Measurements from ENCODE around the gene GALNT14.
A peak's percentile ranks its signal among the peaks of the same experiment; 100 is the strongest.

Gene GALNT14

DNA sequence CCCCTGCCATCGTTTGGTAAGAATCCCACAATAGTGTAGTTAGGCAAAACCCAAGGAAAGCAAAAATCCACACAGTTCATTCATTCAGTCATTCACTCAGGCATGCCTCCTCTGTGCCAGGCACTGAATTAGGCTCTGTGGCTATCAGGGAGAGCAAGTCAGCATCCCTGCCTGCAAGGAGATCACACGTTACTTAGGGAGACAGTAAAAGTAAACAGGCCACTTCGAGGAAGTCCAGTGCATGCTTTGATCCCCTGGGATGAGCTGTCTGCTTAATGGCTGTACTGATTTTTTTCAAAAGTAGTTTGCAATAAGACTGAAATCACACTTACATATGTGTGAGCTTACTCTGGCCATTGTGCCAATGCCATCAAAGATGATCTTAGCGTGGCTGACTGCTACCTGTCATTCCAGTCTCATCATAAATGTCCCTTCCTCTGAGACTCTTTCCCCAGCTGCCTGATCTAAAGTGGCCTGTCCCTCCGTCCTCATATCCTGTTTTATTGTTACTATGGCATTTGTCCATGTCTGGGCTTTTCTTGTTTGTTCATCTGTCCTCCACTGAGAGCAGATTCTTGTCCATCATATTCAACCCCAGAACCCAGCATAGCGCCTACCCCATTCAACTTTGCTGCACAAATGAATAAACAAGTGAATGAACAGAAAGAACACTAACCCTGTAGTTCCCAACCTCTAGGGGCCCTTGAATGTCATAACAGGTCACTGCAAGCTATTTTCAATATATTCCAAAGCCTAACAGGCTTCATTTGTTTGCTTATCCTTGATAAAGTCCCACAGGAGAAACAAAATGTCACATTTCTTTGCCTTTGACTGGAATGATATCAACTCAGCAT is 84.1 kb downstream of the GALNT14 start:
- DNase-seq: no peak

DNA sequence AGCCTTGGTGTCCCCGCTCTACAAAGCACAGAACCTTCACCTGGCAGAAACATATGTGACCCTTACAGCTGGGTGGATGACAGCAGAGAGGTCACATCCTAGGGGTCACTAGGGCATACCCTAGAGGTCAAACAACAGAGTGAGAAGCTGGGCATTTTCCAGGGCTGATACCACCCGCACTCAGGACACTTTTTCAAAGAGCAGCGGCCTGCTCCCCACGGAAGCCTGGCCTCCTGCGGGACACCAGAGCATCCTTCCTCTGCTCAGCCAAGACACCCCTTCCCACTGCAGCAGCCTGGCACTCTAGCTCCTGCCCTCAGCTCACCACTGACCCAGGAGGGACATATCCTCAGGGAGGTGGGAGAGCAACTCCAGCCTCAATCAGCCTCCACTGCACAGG is 86.0 kb downstream of the GALNT14 start:
- no peak for DNase-seq

DNA sequence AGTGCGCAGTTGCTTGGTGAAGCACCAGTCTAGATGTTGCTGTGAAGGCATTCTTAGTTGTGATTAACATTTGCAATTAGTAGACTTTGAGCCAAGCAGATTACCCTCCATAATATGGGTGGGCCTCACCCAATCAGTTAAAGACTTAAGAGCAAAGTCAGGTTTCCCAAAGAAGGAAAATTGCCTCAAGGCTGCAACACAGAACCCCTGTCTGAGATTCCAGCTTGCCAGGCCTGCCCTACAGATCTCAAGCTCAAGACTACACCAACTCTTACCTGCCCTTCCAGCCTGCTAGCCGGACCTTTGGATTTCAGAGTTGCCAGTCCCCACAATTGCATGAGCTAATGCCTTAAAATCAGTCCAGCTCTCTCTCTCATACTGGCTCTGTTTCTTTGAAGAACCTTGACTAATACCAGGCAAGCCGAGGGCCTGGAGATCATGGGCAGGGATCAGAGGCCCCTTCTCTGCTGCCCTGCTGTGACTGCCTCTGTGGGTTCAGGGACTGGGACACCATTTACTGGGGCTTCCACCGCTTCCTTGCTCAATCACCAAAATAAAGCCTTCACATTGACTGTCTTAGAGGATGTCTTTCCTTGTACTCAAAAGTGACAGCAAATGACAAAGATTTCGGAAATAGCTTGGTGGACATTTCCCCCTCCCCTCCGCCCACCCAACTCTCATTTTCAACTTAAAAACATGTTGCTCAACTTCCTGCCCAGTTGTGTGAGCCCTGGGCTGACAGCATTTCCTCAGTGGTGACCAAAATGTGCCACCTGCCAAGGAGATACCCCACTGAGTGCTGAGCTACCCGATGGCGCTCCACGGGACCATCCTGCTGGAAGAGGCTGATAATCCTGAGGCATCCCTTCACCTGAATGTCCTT is 86.7 kb downstream of the GALNT14 start:
- DNase-seq: no peak

DNA sequence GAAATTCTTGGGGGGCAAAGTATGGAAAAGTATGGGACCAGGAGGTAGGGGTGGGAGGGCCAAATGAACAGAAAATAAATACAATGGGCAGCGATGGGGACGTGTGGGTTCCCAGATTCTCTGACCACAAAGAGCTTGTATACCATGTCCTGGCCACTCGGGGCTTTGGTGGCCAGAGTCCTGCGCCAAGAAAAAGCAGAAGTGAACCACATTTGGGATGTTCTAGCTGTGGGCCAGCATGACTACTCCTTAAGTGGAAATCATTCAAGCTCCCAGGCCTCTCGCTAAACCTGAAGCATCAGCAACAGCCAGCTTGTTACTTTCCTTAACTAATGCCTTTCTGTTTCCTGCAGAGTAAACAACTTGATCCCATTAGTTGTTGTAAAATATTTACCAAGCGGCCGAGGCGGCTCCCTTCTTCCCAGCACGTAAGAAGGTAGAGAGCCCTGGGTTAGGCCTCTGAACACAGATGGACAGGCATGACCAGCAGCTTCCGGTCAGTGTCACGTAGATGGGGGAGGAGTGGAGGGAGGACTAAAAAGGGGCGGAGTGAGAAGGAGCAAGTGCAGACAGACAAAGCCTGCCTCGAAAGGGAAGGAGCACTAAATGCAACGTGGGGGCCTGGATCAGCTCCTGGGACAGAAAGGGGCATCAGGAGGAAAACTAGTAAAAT is 88.2 kb downstream of the GALNT14 start:
- no peak for DNase-seq

DNA sequence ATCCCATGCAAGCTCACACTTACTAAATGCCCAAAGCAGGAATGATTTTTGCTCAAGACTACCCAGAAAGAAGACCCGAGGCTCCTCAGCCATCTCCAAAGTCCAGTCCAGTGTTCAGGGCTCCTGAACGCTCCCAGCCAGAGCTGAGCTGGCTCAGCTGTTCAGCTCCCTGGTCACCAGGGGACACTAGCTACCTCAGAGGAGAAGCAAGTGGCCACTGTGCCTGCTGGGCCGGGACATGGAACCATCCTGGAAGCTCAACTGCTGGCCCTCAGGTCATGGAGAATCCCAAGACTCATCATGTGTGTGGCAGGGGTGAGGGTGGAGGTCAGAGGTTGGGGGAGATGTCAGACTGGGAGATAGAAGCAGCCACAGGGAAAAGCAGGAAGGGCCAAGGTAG is 89.0 kb downstream of the GALNT14 start:
- no peak for DNase-seq

DNA sequence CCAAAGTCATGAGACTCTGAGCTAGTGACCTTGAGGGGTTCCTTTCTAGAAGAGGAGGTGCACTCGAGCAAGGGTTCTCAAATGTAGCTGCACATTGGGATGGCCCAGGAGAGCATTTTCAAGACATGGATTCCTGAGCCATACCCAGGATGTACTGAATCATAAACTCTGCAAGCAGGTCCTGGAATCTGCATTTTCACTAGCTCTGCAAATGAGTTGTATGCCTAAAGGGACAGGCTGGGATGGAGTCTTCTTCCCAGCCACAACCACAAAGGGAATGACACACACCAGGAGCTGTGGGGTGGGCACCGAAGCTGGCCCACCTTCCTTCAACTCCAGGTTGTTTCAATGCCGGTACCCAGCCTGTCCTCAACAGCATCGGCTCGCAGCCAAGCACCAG is 90.6 kb downstream of the GALNT14 start:
- no peak for DNase-seq

DNA sequence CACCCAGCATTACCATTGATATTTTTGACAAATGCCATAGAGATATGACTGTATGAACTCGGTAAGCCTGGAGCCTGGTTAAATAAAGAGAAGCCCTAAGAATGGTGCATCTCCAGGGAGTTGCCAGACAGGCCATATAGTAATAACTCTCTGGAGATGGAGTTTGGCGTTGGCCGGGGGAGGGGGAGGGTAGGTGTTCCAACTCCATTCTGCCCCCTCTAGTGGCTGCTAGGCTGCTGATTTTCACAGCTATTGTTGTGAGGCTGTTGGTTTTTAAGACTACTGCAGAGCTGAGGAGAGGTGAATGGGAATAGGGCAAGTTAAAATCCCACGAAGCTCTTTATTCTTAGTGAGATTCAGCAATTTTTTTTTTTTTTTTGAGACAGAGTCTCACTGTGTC is 99.9 kb downstream of the GALNT14 start:
- peak; percentile 1 to 4 for DNase-seq

DNA sequence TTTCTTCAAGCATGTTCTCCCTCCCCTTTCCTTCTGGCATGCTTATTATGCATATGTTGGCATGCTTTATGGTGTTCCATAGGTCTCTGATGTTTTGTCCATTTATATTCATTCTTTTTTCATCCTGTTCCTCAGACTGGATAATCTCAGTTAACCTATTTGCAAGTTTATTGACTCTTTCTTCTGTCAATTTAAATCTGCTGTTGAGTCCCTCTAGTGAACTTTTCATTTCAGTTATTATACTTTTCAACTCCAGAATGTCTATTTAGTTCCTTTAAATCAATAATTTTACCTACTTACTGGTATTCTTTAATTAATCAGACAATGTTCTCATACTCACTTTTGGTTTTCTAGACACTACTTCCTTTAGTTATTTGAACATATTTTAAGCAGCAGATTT is 101.2 kb downstream of the GALNT14 start:
- no peak for DNase-seq

DNA sequence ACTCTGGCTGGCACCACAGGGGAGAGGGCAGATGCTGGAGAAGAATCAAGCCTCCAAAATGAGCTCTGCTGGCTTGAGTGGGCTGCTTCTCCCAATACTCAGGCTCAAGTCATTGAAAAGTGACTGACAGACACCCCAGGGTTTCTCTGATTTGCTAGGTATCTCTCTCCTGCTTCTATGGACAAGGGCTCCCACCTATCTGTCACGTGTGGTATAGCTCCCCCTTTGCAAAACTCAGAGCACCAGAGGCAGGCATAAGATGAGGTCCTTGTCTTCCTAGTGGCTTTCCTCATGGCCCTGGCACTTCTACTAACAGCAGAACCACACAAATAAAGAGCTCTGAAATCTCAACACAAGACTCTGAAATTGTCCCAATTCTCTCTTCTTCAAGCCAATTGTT is 105.2 kb downstream of the GALNT14 start:
- no peak for DNase-seq

DNA sequence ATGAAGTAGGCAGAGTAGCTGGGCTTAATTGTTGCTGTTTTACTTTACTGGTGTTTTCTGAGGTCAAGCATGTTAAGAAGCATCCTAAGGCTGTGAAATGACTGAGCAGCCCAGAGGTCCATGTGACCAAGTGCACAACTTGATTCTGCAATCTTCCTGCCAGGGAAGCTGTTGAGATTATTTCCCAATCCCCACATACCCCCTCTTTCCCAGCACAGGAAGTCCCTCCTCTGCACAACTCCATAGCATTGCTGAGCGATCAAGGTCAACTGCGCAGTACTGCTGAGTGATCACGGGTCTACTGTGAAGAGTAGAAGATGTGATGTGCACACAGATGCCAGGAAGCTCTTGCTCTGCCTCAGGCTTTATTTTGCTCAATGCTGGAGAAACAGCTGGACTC is 105.8 kb downstream of the GALNT14 start:
- DNase-seq: no peak

DNA sequence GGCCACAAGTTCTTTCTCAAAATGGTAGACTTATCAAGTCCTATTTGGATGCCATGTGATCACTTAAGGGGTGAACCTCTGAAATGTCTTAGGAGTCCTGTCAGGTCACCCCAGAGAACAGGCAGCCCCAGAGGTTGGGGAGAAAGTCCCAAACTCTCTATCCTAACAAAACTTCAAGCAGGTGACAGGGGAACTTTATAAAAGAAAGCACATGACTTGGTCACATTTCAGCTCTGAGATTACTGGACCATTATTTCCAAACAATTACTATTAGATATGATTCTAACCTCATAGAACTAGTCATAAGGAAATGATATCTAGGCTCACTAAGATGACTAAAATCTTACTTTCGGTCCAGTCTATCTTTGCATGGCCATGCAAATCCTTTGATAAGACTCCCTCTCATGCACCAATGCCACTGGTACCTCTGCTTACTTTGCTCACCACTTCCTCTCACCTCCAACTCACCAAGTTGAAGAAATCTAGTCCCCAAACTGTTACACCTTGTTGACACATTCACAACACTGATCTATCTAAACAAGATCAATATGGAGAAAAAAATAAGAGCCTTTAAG is 107.0 kb downstream of the GALNT14 start:
- no peak for DNase-seq

DNA sequence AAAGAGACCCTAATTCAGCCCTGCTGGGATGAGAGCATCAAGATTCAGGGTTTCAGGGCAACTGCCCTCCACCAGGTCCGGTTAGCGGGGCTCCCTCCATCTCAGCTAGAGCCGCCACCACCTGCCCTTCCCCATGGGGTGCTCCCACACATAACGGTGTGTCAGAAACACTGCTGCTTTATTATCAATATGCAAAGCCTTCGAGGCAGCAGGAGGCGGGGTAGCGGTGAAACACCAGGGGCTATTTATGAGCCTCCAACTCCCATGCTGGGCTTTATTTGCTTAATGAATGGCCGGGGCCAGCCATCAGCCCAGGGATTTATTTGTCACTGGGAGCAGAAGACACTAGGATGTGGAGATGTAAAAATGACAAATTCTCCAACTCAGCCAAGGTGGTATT is 109.8 kb downstream of the GALNT14 start:
- no peak for DNase-seq

DNA sequence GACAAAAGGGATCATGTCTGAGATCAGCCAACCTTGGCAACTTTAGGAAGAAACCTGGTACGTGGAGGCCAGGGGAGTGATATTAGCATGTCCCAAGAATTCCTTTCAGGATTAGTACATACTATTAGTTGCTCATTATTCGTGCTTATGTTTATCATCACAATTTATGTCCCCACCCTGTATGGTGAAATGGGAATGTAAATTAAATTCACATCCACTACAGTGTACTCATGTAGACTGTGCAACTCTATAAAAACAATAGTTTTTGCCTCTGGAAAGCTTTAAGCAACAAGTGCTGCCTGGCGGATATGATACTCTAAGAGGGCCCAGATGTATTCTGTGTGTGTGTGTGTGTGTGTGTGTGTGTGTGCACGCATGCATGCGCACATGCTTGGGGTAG is 110.7 kb downstream of the GALNT14 start:
- DNase-seq: no peak

DNA sequence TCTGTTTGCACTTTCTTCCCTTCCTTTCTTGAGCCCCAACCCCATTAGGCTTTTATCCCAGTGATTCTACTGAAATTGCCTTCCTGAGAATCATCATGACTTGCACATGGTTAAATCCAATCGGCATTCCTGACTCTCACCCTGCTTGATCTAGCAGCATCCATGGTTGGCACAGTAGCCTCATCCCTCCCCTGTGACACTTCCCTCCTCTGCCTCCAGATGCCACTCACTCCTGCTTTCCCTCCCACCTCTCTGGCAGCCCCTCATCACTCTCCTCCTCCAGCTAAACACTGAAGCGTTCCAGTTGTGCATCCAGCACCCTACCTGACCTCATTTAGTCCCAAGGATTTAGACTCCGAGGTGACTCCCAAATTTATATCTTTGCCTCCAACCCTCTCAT is 114.7 kb downstream of the GALNT14 start:
- DNase-seq: no peak

DNA sequence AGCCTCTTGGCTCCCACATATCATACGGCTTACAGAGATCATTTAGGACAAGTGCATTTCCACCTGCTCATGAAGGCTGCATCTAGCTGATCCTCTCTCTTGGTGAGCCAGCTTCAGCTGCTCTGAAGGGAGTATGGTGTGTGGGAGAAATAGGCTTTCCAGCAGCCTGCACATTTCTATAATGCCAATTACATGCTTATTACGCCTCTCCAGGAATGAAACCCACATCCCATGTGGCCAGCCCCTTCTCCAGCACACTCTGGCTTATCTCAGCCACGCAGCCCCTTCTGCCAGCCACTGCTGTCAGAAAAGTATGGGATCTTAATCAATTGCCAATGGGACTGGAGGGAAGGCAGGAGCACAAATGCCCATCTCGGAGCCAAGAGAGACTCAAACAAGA is 117.5 kb downstream of the GALNT14 start:
- no peak for DNase-seq

DNA sequence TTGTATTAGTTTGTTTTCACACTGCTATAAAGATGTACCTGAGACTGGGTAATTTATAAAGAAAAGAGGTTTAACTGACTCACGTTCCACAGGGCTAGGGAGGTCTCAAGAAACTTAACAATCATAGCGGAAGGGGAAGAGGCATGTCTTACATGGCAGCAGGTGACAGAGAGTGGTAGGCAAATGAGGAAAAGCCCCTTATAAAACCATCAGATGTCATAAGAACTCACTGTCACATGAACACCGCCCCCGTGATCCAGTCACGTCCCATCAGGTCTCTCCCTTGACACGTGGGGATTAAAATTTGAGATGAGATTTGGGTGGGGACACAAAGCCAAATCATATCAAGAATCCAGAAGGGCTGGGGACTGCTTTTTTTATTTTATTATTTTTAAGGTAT is 120.0 kb downstream of the GALNT14 start:
- DNase-seq: no peak

DNA sequence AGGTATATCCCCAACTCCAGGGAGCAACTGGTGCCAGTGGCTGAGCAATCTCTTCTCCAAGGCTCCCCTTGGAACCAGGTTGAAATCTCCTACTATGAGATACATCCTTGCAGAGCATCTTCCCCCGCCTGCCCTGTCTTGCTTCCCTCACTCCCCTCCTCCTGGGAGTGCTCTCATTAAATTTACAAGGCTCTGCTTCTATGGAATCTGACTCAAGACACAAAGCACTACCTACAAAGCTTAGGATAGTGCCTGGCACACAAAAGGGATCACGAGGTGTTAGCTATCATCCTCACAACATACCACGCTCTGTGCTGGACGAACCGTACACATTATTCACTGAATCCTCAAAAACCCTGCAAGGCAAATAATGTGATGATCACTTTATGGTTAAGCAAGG is 121.6 kb downstream of the GALNT14 start:
- DNase-seq: no peak

DNA sequence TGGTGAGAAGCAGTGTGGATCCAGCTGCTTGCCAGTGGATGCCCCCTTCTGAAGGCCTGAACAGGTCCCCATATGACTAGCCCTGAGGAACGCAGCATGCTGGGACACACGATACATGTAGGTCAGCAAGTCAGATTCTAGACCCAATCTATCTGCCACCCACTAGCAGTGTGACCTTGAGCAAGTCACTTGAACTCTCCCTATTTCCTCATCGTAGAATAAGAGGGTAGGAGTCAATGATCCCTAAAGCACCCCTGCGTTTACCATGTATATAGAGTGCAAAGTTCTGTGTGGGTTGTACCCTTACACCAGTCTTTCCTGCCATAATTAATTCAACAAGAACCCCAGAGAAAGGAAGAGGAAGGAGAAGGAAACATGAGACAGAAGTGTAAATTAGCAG is 123.7 kb downstream of the GALNT14 start:
- DNase-seq: no peak

DNA sequence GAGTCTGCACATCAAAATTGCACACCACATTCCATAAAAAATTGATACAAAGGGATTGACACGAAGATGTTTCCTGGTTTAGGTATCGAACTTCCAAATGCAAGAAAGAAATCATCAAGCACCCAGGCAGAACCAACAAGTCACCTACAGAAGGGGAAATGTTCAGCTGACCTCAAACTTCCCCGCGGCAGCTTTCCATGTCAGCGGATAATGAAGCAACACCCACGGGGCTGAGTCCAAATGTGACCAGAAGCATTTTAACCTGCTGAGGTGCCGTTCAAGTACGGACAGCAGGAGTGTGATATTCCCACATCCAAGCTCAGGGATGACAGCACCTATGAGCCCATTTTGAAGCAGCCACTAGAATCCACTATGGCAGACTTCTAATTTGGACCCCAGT is 124.9 kb downstream of the GALNT14 start:
- DNase-seq: no peak

DNA sequence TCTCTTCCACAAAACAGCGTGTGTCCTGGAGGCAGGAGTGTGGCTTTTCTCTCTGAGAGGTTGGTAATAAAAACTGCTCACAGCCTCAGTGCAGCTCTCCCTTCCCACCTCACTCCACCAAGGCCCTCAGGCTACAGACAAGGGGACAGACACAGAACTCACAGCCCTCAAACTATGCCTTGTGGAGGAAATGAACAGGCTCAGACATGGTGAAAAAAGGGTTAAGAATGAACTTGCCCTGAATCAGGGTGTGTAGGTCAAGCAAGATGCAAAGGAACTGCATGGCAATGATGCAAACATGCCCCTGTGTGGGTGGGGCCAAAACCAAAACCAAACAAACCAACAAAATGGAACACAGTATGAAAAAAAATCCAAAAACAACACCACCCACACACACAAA is 125.8 kb downstream of the GALNT14 start:
- no peak for DNase-seq

DNA sequence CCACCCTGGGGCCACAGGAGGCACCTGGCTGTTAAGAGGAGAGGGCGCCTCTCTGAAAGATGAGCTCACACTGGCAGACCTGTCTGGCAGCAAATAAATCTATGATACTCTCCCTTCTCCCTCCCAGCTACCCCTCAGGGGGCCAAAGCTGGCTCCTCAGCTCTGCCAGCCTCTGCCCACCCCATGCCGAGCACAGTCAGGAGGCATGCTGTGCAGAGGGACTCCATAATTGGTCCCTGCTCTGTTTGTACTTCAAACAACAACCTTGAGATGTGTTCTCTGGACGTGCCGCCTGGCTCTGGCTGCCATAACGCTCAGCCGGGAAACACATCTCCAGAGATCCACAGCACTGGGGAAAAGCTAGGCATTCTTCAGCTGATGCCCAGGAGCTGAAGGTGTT is 126.7 kb downstream of the GALNT14 start:
- no peak for DNase-seq

DNA sequence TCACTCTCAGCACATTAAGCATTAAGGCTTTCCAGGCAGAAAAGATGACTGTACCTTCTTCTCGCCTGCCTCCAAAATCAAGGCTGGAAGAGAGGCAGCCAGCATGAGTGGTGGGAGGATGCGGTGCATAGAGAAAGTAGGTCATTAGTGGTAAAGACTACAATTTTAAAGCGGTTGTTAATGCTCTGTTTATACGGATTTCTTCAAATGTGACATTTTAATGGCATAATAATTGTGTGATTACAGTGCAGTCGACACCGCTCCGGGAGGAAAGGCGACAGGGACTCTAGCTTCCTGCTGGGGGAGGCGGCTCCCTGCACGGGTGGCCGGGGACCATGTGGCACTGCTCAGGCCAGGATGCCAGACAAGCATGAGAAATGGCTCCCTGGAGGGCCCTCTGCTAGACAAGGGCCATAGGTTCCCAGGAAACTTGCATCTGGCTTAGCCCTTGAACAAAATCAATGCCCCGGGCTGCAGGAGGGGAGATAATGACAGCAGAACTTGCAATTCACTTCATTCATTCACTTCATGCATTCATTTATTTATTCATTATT is 129.6 kb downstream of the GALNT14 start:
- DNase-seq: no peak

DNA sequence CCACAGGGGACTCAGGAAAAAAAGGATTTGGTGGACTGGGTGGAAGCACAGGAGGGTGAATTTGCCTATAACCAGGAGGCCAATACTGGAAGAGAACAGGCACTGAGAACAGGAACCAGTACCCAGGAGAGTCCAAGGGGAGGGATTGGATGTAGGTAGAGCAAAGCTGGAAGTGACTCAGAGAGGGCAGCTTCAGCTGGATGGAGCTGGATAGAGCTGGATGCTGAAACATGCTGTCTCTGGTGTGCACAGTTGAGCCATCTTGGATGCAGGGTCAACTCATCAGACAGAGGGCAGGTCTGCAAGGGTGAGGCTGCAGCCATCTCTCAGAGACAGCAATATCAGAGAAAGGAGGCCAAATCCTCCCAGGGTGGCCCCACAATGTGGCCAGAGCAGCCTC is 134.0 kb downstream of the GALNT14 start:
- DNase-seq: no peak
